ENCODE results near the gene RFX4.

DNA sequence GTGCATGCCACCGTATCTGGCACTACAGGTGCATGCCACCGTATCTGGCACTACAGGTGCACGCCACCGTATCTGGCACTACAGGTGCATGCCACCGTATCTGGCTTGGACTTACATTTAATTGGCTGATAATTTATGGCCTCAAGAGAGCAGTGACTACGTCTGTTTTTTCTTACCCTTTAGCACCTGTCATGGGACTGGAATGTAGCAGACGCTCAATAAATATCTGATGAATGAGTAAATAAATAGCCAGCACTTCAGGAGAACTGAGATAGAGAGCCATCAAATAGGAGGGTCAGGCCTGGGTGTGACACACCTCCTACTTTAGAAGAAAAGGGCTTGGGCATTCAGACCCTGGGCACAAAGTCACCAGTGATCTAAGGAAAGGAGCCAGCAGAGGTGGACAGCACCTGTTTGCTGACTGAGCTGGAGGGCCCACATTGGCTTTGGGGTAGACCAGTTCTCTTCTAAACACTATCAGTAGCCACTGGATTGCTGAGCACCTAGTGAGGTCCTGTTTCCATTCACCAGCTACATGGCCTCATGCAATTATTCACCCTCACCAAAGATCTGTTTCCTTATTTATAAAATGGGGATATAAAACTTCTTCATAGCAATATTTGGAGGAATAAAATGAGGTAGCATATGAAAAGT is 50.1 kb downstream of the RFX4 start:
- TF ChIP-seq EP300 (IDR thresholded peaks at IDR 0.05) (no peak), POLR2AphosphoS5 (IDR thresholded peaks at IDR 0.05) (no peak), POLR2A (IDR thresholded peaks at IDR 0.05) (no peak)
- TF ChIP-seq, protein P1, sequence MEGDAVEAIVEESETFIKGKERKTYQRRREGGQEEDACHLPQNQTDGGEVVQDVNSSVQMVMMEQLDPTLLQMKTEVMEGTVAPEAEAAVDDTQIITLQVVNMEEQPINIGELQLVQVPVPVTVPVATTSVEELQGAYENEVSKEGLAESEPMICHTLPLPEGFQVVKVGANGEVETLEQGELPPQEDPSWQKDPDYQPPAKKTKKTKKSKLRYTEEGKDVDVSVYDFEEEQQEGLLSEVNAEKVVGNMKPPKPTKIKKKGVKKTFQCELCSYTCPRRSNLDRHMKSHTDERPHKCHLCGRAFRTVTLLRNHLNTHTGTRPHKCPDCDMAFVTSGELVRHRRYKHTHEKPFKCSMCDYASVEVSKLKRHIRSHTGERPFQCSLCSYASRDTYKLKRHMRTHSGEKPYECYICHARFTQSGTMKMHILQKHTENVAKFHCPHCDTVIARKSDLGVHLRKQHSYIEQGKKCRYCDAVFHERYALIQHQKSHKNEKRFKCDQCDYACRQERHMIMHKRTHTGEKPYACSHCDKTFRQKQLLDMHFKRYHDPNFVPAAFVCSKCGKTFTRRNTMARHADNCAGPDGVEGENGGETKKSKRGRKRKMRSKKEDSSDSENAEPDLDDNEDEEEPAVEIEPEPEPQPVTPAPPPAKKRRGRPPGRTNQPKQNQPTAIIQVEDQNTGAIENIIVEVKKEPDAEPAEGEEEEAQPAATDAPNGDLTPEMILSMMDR (IDR thresholded peaks at IDR 0.05) = no peak

Measured in upper lobe of left lung (tissue), 4 donors.